H54 (cell line): ENCODE measurements around the gene TRIM4.

ENCODE experiments used
- DNase-seq: peaks from one replicate; pipeline ENCODE4 v3.0.0; 2011; ENCODE audit warnings: low spot score, mixed read lengths; ENCODE audit not compliant: insufficient read length
- FAIRE-seq: peaks from 3 replicates; lab custom pipeline; 2011; peaks lifted over from hg19 to GRCh38; lab: Jason Lieb, UNC
- POLR2A ChIP-seq: IDR thresholded peaks from 2 replicates; pipeline ENCODE4 v1.6.1; 2011; ENCODE audit warnings: low read depth, mild to moderate bottlenecking, low read length

The TRIM4 gene

DNA sequence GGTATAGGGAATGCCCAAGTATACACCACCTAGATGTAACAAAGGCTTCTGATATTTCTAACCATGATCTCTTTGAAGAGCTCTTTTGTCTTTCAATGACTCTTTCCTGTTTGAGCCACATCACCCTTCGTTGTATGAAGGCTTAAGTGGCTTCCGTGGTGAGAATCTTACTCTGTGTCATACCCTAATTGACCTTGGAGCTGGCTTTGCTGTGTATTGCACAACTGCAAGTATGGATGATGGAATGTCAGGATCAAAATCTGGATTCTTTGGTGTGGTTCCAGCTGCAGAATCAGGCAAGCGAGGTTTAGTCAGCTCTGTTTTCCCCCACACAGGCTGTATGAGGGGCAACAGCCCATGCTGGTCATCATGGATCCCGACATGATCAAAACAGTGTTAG is 75.5 kb downstream of the TRIM4 start:
- FAIRE-seq (no peak), DNase-seq (no peak)
- no peak for TF ChIP-seq POLR2A

DNA sequence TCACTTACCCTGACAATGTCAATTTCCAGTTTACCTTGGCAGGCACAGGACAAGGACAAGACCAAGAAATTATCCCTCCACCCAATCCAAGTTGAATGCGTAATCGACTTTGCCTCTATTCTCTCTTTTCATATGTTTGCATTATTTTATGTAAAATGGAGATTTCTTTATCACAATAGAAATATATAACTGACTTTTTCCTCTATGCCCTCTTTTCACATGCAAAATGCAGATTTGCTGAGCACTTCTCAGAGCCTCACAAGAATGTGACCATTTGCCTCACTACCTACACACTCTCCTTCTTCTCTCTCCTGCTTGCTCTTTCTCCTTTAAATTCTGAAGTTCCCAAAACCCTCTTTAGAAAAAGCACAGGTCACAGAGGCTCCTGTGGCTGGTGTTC is 76.4 kb downstream of the TRIM4 start:
- DNase-seq, result no peak
- no peak for TF ChIP-seq POLR2A
- FAIRE-seq, result no peak
